HepG2 (cell line): Measurements from ENCODE around the gene ADAMTS16. TPM values are rescaled to one million over a fixed set of nuclear protein-coding genes. Genes with fewer than 3 reads are reported as not detected.

Experiments
- ATAC-seq: fragments of 200-7000 bp; cut with Tn5 transposase; 3 replicates; pipeline ENCODE4 v1.9.1; 2020; ENCODE audit warnings: mild to moderate bottlenecking, moderate library complexity
- BruUV-seq: library from RNA; stranded (reverse); fragments of 400-500 nt; replicated peaks from 2 replicates; lab custom pipeline; 2021; lab: Mats Ljungman, UMichigan
- CTCF ChIA-PET: fragments of 300-600 bp; formaldehyde crosslinking; extraction: SDS; loops from one replicate; lab custom pipeline; 2021; ENCODE audit warnings: low total read pairs, inconsistent platforms, low intra/inter-chr PET ratio; lab: Yijun Ruan, JAX
- POLR2A ChIA-PET: fragments of 350-600 bp; sonication (Branson Sonifier 250); formaldehyde crosslinking; loops from one replicate; lab custom pipeline; 2020; ENCODE audit warnings: antibody characterized with exemption, inconsistent platforms; lab: Yijun Ruan, JAX
- DNase-seq: peaks from one replicate; pipeline ENCODE4 v3.0.0-alpha.2; 2015; ENCODE audit warnings: low spot score
- FAIRE-seq: peaks from 3 replicates; lab custom pipeline; 2011; peaks lifted over from hg19 to GRCh38; lab: Jason Lieb, UNC
- H2AFZ ChIP-seq: one replicate; pipeline ENCODE4 v1.6.1; 2011; ENCODE audit warnings: low read length, inconsistent platforms
- H3K27ac ChIP-seq: fragments of 300-600 bp; 3 replicates; pipeline ENCODE4 v1.8.0; 2011; ENCODE audit warnings: mixed run types, mild to moderate bottlenecking, mixed read lengths, low read length, inconsistent platforms; ENCODE audit not compliant: insufficient read depth; ENCODE audit errors: extremely low read length
- H3K27me3 ChIP-seq, 2 experiments: fragments of 200-600 bp in 1 of 2; 2 replicates in 1 of 2; 3 replicates in 1 of 2; pipeline versions ENCODE4 v1.6.0 to v1.8.0; 2011; ENCODE audit warnings: low read length in 2 of 2, mild to moderate bottlenecking in 2 of 2, moderate library complexity in 2 of 2, inconsistent platforms in 1 of 2; ENCODE audit not compliant: insufficient read depth in 2 of 2, control insufficient read depth in 1 of 2
- H3K36me3 ChIP-seq, 2 experiments: fragments of 200-600 bp in 1 of 2; replicated peaks in 1 of 2; 2 replicates in 1 of 2; 3 replicates in 1 of 2; pipeline versions ENCODE4 v1.5.1 to v1.8.0; 2011; ENCODE audit warnings: low read length in 2 of 2, inconsistent platforms in 1 of 2; ENCODE audit not compliant: insufficient read depth in 2 of 2, control insufficient read depth in 1 of 2
- H3K4me1 ChIP-seq: 2 replicates; pipeline ENCODE4 v1.5.1; 2012; ENCODE audit warnings: low read length, inconsistent platforms; ENCODE audit not compliant: insufficient read depth
- H3K4me2 ChIP-seq: 2 replicates; pipeline ENCODE4 v1.6.0; 2011; ENCODE audit warnings: low read depth, low read length, inconsistent platforms
- H3K4me3 ChIP-seq, 3 experiments: fragments of 200-600 bp in 1 of 3; sonication (generic), shearing (Covaris generic) in 1 of 3; replicated peaks in 1 of 3; 2 replicates each; pipeline ENCODE4 v1.5.1; 2011 to 2016; ENCODE audit warnings: low read length in 3 of 3, inconsistent platforms in 2 of 3, low read depth in 2 of 3, mild to moderate bottlenecking in 2 of 3, control low read depth in 1 of 3, mixed read lengths in 1 of 3; ENCODE audit not compliant: insufficient read depth in 1 of 3
- H3K79me2 ChIP-seq: one replicate; pipeline ENCODE4 v1.6.1; 2011; ENCODE audit warnings: low read length, inconsistent platforms; ENCODE audit not compliant: insufficient read depth
- H3K9ac ChIP-seq: 2 replicates; pipeline ENCODE4 v1.6.0; 2011; ENCODE audit warnings: mild to moderate bottlenecking, low read depth, low read length, inconsistent platforms; ENCODE audit not compliant: insufficient read depth
- H3K9me3 ChIP-seq: 2 replicates; pipeline ENCODE4 v1.5.1; 2012; ENCODE audit warnings: mild to moderate bottlenecking, low read length
- H4K20me1 ChIP-seq: 2 replicates; pipeline ENCODE4 v1.6.0; 2011; ENCODE audit warnings: inconsistent platforms, mild to moderate bottlenecking, low read length, moderate library complexity; ENCODE audit not compliant: insufficient read depth
- AFF4 ChIP-seq: sonication (generic); formaldehyde crosslinking; IDR thresholded peaks from 2 replicates; pipeline ENCODE4 v1.4.0; 2020; ENCODE audit warnings: missing genetic modification reagents
- ATRX ChIP-seq: sonication (generic); formaldehyde crosslinking; IDR thresholded peaks from 2 replicates; pipeline ENCODE4 v1.4.0; 2020; ENCODE audit warnings: missing genetic modification reagents, borderline replicate concordance
- HINFP ChIP-seq: sonication (generic); formaldehyde crosslinking; IDR thresholded peaks from 2 replicates; pipeline ENCODE4 v1.4.0; 2020; ENCODE audit warnings: low read depth, mild to moderate bottlenecking, missing genetic modification reagents
- HOXA5 ChIP-seq: sonication (generic); formaldehyde crosslinking; IDR thresholded peaks from 2 replicates; pipeline ENCODE4 v1.4.0; 2020; ENCODE audit warnings: missing genetic modification reagents
- MBD4 ChIP-seq: IDR thresholded peaks from 2 replicates; pipeline ENCODE4 v1.6.1; 2012; ENCODE audit warnings: low read length, inconsistent platforms, borderline replicate concordance
- MBNL3 ChIP-seq: fragments of 250-450 bp; sonication (Bioruptor Pico); conservative IDR thresholded peaks from 2 replicates; pipeline ENCODE4 v1.8.0; 2022; ENCODE audit warnings: mild to moderate bottlenecking, inconsistent platforms
- NCOA2 ChIP-seq: sonication (generic); formaldehyde crosslinking; IDR thresholded peaks from 2 replicates; pipeline ENCODE4 v1.8.0; 2022; ENCODE audit warnings: inconsistent platforms
- PHF5A ChIP-seq: IDR thresholded peaks from one replicate; pipeline ENCODE4 v1.6.1; 2018; ENCODE audit warnings: low read depth, missing genetic modification reagents; ENCODE audit not compliant: unreplicated experiment
- SMAD1 ChIP-seq: sonication (generic); formaldehyde crosslinking; IDR thresholded peaks from 2 replicates; pipeline ENCODE4 v1.4.0; 2020; ENCODE audit warnings: missing genetic modification reagents, low read depth, mild to moderate bottlenecking, borderline replicate concordance
- SPEN ChIP-seq: sonication (generic); formaldehyde crosslinking; IDR thresholded peaks from 2 replicates; pipeline ENCODE4 v1.5.1; 2020; ENCODE audit warnings: low read depth, mild to moderate bottlenecking, missing genetic modification reagents
- ZBTB1 ChIP-seq: sonication (generic); formaldehyde crosslinking; IDR thresholded peaks from 2 replicates; pipeline ENCODE4 v1.4.0; 2020; ENCODE audit warnings: missing genetic modification reagents, borderline replicate concordance
- ZBTB42 ChIP-seq: sonication (generic); formaldehyde crosslinking; IDR thresholded peaks from 2 replicates; pipeline ENCODE4 v1.5.0; 2020; ENCODE audit warnings: mild to moderate bottlenecking, missing genetic modification reagents
- ZNF142 ChIP-seq: sonication (generic); formaldehyde crosslinking; IDR thresholded peaks from 2 replicates; pipeline ENCODE4 v1.4.0; 2020; ENCODE audit warnings: missing genetic modification reagents
- ZNF232 ChIP-seq: sonication (generic); formaldehyde crosslinking; IDR thresholded peaks from 2 replicates; pipeline ENCODE4 v1.4.0; 2020; ENCODE audit warnings: missing genetic modification reagents, borderline replicate concordance
- ZNF496 ChIP-seq: sonication (generic); formaldehyde crosslinking; IDR thresholded peaks from 2 replicates; pipeline ENCODE4 v1.8.1; 2023; ENCODE audit warnings: mild to moderate bottlenecking, moderate library complexity, missing genetic modification reagents; ENCODE audit not compliant: insufficient replicate concordance
- WGBS: methylation state at CpG from one replicate; pipeline ENCODE4 v1.1.6; 2017; ENCODE audit warnings: low lambda C conversion rate; 5-methylcytosine and 5-hydroxymethylcytosine counted together
- in situ Hi-C: cut with HindIII; loops from 2 replicates; pipeline ENCODE4 v1.10.0; 2017; ENCODE audit warnings: low pct_unique_long_range_greater_than_20kb; ENCODE audit not compliant: extremely low pct_ligation_motif_present
- intact Hi-C: fragments of 100-400 bp; cut with micrococcal nuclease; formaldehyde crosslinking; loops from one replicate; pipeline ENCODE4 v1.10.0; 2022; ENCODE audit not compliant: unreplicated experiment
- polyA plus RNA-seq, 8 experiments: library from polyadenylated mRNA; depleted of rRNA in 3 of 8; stranded (reverse) in 7 of 8; unstranded in 1 of 8; fragments of >200 nt; fragmentation: Illumina TruSeq in 4 of 8; extraction: Trizol in 4 of 8; gene quantifications; 2 replicates each; pipeline versions ENCODE4 v1.2.1 to v1.2.3, GENCODE V29; 2011 to 2016; ENCODE audit warnings: low read depth in 4 of 8, missing spikeins in 1 of 8, mixed read lengths in 1 of 8; ENCODE audit not compliant: insufficient read depth in 1 of 8
- total RNA-seq, 5 experiments: library from RNA; depleted of rRNA; stranded (reverse); fragments of >200 nt; fragmentation: Illumina TruSeq; extraction: Trizol; gene quantifications; 2 replicates each; pipeline ENCODE4 v1.2.3, GENCODE V29; 2016; ENCODE audit warnings: low read depth in 1 of 5

ADAMTS16 gene
- total and polyA plus RNA-seq, 2 of the 13 experiments (the other 11 are each of a cell fraction or from before 2014, with no cell fraction given), result 0.02 to 0.03 TPM

GRCh38 chr5:5239191-5239590 lies 99.1 kb downstream of the ADAMTS16 start:
- H3K4me3 ChIP-seq, result no peak overlapping the region
- H3K4me1 ChIP-seq, result no peaks in the 10 kb centered on the region
- no TSS peak for BruUV-seq
- FAIRE-seq (no peak), DNase-seq (no peak), ATAC-seq (no peak)
- no peak overlapping the region for H3K9ac ChIP-seq
- H3K79me2 ChIP-seq, result no peaks in the 10 kb centered on the region
- no peaks in the 10 kb centered on the region for H3K36me3 ChIP-seq
- CTCF ChIA-PET, result no interaction called here
- no peak overlapping the region for H3K27ac ChIP-seq
- POLR2A ChIA-PET, result no interaction called here
- in situ Hi-C loops, result no loop called here
- no peaks in the 10 kb centered on the region for H3K9me3 ChIP-seq
- H3K4me2 ChIP-seq, result no peak overlapping the region
- H3K27me3 ChIP-seq, result no peaks in the 10 kb centered on the region; a peak in 1 of 5 replicates
- WGBS, result 48% methylated on average over 6 of the region's 10 CpGs
- intact Hi-C loops, result no loop called here
- H4K20me1 ChIP-seq, result no peaks in the 10 kb centered on the region
- H2AFZ ChIP-seq, result no peak overlapping the region
- no peak for TF ChIP-seq ATRX (CRISPR knock-in tag)
- TF ChIP-seq ZNF232 (CRISPR knock-in tag), result no peak
- TF ChIP-seq MBNL3 (CRISPR knock-in tag), result no peak
- TF ChIP-seq ZBTB42 (CRISPR knock-in tag), result no peak
- TF ChIP-seq NCOA2, result no peak
- no peak for TF ChIP-seq MBD4
- no peak for TF ChIP-seq SPEN
- TF ChIP-seq SMAD1 (CRISPR knock-in tag), result no peak
- no peak for TF ChIP-seq ZNF142
- TF ChIP-seq ZBTB1 (CRISPR knock-in tag), result no peak
- TF ChIP-seq AFF4 (CRISPR knock-in tag), result no peak
- TF ChIP-seq PHF5A (CRISPR knock-in tag), result no peak
- no peak for TF ChIP-seq HINFP (CRISPR knock-in tag)
- no peak for TF ChIP-seq ZNF496 (CRISPR knock-in tag)
- no peak for TF ChIP-seq HOXA5 (CRISPR knock-in tag)
